HG03575 (cell line): ENCODE data around the gene IL18BP.

Source experiments
- ATAC-seq: cut with Tn5 transposase; IDR thresholded peaks from one replicate; pipeline ENCODE4 v1.9.1; 2021; ENCODE audit not compliant: unreplicated experiment, insufficient number of reproducible peaks, low FRiP score; ENCODE audit errors: extremely low read depth

The IL18BP gene

DNA sequence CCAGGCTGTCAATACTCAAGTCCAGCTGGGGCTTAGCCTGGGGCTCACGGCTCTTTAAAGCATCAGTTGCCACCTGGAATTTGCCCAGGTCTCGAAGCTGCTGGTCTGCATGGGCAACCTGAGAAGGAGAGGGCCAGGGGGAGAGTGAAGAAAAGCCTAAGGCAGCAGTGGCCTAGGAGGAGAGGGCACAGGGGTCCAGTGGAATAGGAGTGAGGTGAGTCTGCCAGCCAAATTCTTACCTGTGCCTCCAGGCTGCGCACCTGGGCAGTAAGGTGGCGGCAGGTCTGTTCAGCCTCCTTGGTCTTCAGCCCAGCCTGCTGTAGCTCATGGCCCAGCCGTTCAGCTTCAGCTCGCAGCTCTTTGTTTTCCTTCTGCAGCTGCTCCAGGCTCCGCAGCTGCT, 10.0 kb downstream of the IL18BP start:
- ATAC-seq, result no peak

DNA sequence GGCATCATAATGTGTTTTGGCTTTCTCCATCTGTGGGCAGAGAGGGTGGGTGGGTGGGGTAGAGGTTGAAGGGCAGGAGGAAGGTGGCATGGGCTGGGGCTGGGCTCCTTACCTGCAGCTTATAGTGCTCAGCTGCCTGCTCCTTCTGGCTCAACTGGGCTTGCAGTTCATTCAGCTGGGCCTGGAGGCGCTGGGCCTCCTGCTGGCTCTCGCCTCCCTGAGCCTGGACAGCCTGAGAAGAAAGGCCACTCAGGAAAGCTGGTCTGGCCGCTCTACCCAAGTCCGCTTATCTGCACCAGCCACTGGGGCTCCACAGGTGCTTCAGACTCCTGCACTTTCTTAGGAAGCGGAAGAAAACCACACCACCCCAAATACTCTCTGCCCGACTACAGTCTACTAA, 10.4 kb downstream of the IL18BP start:
- no peak for ATAC-seq

DNA sequence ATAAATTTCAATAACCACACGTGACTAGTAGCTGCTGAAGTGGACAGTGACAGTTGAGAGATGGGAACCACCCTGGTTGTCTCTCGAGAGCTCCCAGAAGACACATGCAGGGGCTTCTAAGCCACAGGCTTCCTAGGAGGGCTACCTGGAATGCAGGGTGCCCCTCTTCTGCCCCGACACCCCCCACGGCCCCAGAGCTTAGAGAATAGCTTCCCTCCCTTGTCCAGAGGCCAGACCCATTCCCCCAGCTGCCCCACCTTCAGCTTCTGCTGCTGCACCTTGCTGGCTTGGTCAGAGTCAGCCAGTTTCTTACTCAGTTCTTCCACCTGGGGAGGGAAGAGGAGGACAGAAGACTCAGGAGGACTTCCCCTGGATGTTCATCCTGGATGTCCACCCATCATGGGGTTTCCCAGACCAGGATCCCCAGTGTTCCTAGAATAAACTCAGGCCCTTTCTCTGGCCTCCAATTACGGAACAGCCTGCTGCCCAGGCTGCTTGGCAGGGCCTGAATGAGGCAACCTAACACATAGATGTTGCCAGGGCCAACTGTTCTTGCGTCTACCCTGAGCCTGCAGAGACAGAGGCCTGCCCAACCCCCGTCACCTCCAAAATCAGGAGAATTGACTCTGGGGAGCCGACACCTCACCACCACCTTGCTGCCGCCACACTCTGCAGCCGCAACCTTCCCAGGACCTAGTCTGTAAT, 12.0 kb downstream of the IL18BP start:
- ATAC-seq, result no peak

DNA sequence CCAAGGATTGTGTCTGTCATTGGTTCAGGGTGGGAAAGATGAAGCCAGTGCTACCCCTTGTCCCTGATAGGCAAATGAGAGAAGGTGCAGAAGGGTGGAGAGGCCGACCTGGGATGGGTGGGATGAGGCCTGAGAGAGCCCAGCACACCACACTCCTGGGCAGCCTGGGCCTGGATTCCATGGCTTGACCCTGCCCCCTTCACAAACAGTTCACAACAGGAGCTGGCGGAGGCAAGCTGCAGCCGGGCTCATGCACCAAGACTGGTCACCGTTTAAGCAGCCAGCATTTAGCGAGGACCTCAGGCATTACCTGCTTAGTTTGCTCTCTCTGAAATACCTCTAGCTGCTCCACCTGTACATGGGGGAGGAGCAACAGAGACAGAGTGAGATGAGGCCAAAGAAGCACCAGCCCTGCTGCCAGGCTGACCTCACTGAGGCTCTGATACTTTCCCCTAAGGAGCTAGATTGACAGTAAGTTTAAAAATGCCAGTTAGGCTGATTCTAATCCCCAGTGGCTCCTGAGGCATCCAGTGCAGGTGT, 13.5 kb downstream of the IL18BP start:
- no peak for ATAC-seq

DNA sequence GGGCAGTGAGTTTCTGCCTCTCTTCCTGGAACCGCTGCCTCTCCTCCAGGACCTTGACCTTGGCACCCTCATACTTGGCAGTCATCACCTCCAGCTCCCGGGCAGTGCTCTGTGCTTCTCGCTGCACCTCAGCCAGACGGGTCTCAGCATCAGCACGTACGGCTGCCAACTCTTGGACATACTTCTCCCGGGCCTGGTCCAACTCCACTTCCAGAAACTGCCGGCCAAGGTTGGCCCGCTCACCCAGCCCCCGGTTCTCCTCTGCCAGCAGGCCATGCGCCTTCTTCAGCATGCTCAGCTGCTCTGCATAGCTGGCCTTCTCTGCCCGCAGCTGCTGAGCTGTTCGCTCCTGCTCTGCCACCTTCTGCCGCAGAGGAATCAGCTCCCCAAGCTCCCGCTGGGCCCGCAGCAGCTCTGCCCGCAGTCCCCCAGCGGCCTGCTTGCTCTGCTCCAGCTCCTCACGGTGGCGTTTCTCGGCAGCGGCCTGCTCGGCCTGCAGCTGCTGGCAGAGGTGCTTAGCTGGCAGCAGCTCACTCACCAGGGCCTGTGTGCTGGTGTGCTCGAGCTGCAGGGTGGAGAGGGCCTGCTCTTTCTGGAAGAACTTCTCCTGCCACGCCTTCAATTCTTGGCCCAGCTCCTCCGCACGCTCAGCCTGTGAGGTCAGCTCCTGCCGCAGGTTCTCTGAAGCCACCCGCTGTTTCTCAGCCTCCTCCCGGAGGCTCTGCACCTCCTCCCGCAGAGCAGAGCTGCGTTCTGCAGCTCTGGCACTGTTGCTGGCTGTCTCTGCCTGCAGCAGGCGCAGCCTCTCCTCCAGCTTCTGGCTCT, 14.4 kb downstream of the IL18BP start:
- no peak for ATAC-seq

DNA sequence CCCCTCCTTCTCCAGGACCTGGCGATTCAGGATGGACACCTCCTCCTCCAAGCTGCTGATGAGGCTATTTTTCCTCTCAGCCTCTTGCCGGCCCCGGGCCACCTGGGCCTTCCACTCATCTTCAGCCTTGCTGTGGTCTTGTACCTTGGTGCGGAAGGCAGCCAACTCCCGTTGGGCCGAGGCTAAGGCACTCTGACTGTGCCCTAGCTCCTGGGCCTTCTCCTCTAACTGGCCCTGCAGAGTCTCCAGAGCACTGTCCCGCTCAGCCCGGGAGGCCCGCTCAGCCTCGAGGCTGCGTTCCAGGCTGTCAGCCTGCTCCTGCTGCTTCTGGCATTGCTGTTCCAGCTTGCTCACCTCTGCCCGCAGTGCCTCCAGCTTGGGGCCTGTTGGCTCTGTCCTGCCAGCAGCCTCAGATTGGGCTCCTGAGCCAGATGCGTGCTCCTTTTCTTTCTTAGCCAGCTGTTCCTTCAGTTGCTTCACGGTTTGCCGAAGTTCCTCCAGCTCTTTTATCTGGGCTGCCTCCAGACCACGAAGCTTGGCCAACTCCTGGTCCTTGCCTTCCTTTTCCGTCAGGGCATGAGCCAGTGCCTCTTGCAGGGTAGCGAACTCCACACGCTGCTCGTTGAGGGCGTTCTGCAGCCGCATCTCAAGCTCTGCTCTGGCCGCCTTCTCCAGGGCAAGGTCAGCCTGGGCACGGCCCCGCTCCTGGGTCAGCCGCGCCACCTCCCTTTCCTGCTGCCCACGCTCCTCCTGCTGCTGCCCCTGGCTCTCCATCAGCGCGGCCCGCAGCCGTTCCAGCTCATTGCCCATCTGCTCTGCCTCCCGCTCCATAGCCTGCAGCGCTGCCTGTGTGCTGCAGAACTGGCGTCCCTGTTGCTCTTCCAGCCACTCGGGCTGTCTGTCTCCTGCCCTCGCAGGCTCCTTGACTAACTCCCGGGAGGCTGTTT, 15.3 kb downstream of the IL18BP start:
- ATAC-seq, result no peak

DNA sequence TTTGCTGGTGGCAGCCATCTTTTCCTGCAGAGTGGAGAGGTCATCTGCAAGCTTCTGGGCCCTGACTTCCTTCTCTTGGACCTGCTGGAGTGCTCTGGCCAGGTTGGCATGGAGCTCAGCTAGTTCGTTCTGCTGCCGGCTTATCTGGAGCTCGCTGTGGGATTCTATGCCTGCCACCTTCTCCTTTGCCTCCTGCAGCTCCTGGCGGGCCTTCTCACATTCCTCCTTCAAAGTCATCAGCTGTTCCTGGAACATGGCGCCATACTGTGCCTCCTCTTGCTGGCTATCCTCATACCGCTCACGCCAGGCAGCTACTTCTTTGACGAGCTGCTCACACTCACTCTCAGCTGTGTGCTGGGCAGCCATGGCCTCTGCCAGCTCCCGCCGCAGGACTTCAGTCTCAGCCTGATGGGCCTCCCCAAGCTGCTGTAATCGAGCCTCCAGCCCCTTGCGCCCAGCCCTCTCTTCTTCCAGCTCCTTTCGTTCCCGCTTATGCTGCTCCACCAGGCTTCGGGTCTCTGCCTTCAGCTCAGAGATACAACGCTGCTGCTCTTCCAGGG, 16.1 kb downstream of the IL18BP start:
- ATAC-seq, result no peak

DNA sequence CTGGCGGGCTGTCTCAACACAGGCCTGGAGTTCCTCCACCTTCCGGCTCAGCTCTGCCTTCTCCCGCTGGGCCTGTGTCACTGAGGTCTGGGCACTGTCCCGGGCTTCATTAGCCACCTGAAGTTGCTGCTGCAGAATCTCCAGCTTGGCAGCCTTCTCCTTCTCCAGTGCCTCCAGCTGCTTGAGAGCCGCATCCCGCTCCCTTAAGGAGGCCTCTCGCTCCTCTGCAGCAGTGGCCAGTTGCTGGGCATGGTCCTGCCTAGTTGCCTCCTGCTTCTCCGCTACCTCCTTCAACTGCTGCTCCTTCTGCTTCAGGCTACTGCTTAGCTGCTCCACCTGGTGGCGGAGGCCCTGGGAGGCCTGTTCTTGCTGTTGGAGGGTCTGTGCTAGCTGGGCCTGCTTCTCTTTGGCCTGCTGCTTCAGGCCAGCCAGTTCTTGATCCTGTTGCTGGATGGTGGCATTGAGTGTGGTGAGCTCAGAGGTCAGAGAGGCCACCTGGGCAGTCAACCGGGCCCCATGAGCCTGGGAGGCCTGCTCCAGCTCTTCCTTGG, 16.9 kb downstream of the IL18BP start:
- ATAC-seq, result no peak

DNA sequence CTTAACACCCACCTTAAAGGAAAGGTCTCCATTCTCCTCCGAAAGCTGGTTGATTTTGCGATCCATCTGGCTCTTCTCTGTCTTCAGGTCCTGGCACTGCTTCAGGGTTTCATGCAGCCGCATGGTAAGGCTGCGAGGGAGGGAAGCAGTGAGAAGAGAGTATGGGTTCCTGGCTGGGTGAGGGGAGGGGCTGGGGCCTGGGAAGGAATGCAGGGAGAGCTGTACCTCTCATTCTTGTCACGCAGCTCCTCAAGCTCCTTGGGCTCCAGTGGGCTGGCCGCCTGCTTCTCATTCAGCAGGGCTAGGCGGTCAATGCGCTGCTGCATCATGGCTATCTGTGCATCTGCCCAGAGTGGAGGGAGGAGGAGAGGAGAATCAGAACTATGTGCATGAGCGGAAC, 19.5 kb downstream of the IL18BP start:
- no peak for ATAC-seq

DNA sequence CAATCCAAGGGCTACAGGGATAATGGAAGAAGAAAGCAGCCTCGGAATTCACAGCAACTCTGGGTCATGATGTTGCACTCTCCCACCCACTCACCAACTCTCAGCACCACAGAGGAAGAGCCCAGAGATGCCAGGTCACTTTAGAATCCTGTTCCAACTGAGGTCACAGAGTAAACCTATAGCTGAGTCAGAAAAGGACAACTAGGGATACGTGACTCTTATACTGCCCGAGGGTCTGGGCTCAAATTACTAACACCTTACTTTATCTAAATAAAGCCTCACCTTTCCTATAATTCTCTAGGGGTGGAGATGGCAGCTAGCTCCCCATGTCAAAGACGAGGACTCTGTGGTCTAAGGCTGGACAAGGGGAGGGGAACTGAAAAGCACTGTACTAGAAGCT, 24.6 kb downstream of the IL18BP start:
- no peak for ATAC-seq

DNA sequence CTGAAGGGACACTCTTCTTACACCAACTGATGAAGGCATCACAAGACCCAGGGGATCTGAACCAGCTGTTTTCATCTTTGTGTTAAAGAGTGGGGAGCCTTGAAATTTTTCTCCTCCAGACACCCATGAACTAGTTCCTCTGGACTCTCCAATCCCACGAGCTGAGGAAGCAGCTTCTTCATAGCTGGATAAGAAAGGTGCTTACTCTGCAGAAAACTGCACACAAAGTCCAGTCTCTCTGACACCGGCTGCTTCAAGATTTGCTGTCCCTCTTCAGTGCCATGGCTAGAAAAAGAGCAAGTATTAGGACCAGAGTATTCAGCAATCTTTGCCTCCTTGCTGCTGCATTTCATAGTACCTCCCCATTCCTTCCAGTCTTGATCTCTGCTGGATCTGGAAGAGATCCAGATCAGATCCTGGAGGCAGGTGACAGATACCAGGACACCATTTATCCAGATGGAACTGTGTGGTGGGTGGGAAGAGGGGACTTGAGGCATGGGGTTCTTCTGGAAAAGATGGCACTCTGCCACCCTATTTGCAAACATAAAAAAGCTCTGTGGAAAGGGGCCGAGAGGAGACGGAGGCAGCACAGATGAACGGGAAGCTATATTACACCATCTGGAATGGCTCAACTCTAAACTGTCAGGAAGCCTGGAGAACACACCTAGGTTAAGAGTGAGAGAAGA, 25.5 kb downstream of the IL18BP start:
- ATAC-seq, result no peak

DNA sequence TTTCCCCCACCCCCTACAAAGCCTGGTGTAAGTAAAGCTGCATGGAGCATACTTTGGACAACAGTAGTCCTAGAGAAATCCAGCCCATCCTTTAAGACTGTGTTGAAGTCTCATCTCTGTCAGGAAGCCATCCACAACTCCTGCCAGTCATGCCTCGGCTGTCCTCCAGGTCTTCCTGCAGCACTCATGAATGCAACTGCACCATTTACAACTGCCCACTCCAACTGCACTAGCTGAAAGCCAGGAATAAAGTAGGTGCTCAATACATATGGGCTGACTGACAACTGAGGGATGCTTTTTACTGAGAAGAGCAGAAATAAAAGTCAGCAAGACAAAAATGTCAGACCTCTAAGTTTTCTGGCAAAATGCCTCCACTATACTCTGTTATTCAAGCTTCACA, 27.4 kb downstream of the IL18BP start:
- no peak for ATAC-seq

DNA sequence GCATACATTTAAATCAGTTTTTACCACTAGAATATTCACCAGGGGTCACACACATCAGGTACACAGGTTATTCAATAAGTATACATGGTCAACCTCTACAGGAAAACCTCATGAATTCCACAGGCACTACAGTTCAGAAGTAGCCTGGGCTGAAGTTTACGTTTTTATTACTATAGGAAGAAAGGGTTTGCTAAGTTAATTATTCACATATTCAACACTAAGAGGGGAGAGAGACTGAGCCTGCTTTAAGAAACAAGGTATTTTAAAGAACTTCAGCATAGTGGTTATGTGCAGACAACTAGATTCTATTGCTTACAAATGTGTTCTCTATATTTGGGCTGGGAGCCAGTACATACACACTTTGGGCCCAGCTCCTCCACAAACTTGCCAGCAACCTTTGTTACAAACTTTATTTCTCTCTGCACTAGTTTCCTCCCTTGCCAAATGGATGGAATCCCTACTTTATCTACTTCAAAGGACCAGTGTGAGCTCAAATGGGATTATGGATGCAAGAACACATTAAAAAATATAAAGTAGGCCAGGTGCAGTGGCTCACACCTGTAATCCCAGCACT, 31.9 kb downstream of the IL18BP start:
- ATAC-seq, result no peak

DNA sequence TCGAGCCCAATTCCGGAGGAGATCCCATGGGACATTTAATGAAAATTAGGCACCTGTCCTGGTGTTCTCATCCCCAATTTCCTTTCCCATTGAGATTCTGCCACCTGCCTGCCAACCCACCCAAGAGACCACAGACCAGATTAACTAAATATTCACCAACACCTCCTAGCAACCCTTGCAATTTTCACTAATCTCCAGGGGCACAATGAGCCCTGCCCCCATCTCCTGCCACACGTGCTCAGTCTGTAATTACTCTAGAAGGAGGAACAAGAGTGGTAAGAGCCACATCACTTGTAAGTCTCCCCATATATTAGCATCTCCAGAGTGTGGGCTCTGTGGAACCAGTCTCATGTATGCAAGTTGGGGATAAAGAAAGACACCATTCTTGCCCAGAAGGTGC, 38.0 kb downstream of the IL18BP start:
- ATAC-seq, result no peak

DNA sequence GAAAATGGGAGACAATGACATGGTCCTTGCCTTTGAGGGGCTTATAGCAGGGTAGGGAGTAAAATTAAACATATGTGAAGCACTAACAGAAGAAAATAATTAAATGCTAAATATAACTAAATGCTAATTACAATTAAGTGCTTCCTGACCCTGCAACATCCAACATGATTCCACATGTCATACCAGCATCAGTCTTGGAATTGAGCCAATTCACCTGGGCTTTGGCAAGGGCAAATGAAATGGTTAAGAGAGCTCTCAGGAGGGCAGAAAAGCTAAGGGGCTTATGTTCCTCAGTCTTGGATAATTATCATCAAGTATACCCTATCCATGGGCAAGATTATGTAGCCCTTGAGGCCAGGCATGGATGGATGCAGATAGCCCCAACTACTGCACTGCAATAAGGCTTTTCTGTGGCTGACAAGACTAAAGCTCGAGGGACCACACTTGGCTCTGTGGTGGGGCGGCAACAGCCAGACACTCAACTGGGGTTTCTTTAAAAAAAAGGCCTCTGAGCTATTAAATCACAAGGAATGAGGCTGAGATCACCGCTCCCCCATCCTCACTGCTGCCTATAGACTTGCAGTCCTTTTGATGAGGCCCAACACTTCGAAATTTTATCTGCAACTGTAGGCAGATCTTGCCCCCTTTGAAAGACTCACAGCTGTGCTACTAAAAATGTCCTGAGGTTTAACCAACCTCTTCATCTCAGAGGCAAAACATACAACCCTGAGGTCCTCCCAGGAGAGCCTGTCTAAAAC, 39.0 kb downstream of the IL18BP start:
- ATAC-seq, result no peak

DNA sequence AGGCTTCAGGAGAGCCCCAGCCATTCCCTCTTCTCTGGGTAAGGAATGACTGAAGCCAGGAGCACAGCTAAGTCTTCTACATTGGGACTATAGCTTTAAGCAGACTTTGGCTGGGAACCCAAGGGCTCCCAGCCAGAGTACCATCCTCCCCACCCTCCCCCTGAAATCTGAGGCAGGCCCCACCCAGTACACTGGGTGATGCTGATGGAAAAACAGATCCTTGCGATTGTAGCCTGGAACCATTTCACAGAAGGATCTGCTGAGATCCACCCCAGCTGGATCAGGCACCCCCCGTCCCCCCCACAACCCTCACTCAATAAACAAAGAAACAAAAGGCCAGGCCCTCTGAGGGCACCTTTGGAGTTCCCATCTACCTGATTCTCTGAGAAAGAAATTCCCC, 39.8 kb downstream of the IL18BP start:
- ATAC-seq, result no peak
